Prostate gland (tissue), 2 donors: Measurements from ENCODE around the gene ARHGEF28. TPM values are rescaled to one million over a fixed set of nuclear protein-coding genes. Genes with fewer than 3 reads are reported as not detected.

Source experiments
- DNase-seq: peaks from one replicate; pipeline ENCODE4 v3.0.0-alpha.2; 2019; ENCODE audit warnings: low spot score
- H3K27ac ChIP-seq, 2 donors: fragments of 200-600 bp; sonication (generic); 2 replicates each; pipeline ENCODE4 v1.5.1; 2017 to 2019
- H3K27me3 ChIP-seq: fragments of 200-600 bp; sonication (generic); replicated peaks from 2 replicates; pipeline ENCODE4 v1.5.1; 2019; ENCODE audit not compliant: insufficient read depth
- H3K36me3 ChIP-seq, 2 donors: fragments of 200-600 bp; sonication (generic); 1 replicate in 1 of 2; 2 replicates in 1 of 2; pipeline versions ENCODE4 v1.5.1 to v1.8.1; 2017 to 2019
- H3K4me1 ChIP-seq: fragments of 200-600 bp; sonication (generic); replicated peaks from 2 replicates; pipeline ENCODE4 v1.5.1; 2019
- H3K4me3 ChIP-seq, 2 donors: fragments of 200-600 bp; sonication (generic); 2 replicates each; pipeline ENCODE4 v1.5.1; 2017 to 2019
- H3K9me3 ChIP-seq: fragments of 200-600 bp; sonication (generic); 2 replicates; pipeline ENCODE4 v1.5.1; 2017
- POLR2A ChIP-seq: fragments of 450-650 bp; IDR thresholded peaks from one replicate; pipeline ENCODE4 v1.6.1; 2016; ENCODE audit warnings: antibody characterized with exemption, mild to moderate bottlenecking
- POLR2AphosphoS5 ChIP-seq: sonication (generic); formaldehyde crosslinking; IDR thresholded peaks from one replicate; pipeline ENCODE4 v1.6.1; 2017; ENCODE audit warnings: antibody characterized with exemption
- whole genome bisulfite sequencing: methylation state at CpG from one replicate; pipeline ENCODE4 v1.1.5; 2018; 5-methylcytosine and 5-hydroxymethylcytosine counted together
- intact Hi-C: fragments of 100-400 bp; cut with DNase I; formaldehyde crosslinking; loops from one replicate; pipeline ENCODE4 v1.14.2; 2022
- total RNA-seq, 2 donors: library from RNA; depleted of rRNA; stranded (reverse); fragments of >200 nt; gene quantifications; one replicate each; pipeline ENCODE4 v1.1.0, GENCODE V29; 2016
- TF ChIP-seq, protein P1 (sequence below), 4 experiments: fragments of 200-600 bp in 2 of 4; fragments of 450-650 bp in 2 of 4; sonication (generic) in 2 of 4; IDR thresholded peaks; 1 replicate in 3 of 4; 2 replicates in 1 of 4; pipeline ENCODE4 v1.5.1; 2016 to 2019; ENCODE audit warnings: antibody characterized with exemption in 4 of 4, mild to moderate bottlenecking in 2 of 4, moderate library complexity in 2 of 4

The ARHGEF28 gene
- total RNA-seq, 2 donors from 2014 or later = 18.9 to 28.3 TPM

DNA sequence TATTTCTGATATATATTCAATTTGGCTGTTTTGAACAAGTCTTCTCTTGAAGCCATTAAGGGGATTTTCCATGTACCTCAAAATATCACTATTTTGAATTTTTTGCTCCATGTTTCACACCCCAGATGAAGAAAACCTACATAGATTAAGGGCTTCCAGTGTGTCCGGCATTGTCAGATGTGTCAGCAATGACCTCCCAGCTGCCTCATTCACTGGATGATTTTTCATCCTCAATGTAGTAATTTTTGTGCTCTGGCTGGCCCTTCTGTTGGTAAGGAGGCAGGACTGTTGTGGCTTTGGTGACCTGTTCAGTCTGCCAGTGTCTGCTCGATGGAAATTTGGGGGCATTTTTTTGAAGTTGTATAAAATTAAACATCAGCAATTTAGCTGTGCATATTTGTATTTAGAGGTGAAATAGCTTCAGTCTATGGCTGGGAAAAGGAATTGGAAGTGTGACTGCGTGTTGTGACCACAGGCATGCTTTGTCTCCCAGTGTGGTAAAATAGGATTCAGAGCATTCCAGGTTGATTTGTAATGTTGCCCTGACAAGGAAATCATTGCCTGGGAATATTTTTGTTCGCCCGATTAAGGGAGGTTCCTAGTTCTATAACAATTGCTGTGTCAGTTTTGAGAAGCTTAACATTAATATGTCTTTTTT, 312.4 kb downstream of the ARHGEF28 start:
- Histone ChIP-seq H3K4me3 (no peak overlapping the region), H3K36me3 (no peaks in the 10 kb centered on the region), H3K27me3 (no peaks in the 10 kb centered on the region), H3K4me1 (no peaks in the 10 kb centered on the region), H3K9me3 (no peaks in the 10 kb centered on the region), H3K27ac (no peak overlapping the region)
- DNase-seq = no peak
- WGBS = 65% methylated on average over 5 of the region's 5 CpGs
- intact Hi-C loops = no loop called here
- TF ChIP-seq POLR2AphosphoS5 = no peak
- TF ChIP-seq, protein P1, sequence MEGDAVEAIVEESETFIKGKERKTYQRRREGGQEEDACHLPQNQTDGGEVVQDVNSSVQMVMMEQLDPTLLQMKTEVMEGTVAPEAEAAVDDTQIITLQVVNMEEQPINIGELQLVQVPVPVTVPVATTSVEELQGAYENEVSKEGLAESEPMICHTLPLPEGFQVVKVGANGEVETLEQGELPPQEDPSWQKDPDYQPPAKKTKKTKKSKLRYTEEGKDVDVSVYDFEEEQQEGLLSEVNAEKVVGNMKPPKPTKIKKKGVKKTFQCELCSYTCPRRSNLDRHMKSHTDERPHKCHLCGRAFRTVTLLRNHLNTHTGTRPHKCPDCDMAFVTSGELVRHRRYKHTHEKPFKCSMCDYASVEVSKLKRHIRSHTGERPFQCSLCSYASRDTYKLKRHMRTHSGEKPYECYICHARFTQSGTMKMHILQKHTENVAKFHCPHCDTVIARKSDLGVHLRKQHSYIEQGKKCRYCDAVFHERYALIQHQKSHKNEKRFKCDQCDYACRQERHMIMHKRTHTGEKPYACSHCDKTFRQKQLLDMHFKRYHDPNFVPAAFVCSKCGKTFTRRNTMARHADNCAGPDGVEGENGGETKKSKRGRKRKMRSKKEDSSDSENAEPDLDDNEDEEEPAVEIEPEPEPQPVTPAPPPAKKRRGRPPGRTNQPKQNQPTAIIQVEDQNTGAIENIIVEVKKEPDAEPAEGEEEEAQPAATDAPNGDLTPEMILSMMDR (IDR thresholded peaks at IDR 0.05) = no peak

DNA sequence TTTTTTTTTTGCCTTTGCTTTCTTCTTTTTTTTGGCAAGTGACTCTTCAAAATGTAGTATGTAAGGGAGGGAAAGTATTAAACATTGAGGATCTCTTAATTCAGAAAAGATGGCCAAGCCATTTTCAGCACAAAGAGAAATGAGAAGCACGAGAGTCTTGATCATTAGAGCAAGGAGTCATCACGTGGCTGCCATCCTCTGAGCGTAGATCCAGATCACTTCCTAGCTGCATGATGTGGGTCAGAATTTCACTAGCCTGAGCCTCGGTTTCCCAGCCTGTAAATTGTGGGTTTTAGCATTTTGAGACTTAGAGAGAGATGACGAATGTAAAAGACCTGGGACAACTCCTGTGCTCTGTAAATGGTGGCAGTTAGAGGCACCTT, 312.9 kb downstream of the ARHGEF28 start:
- H3K9me3 ChIP-seq = no peaks in the 10 kb centered on the region
- WGBS = 94% methylated on average over 5 of the region's 5 CpGs

DNA sequence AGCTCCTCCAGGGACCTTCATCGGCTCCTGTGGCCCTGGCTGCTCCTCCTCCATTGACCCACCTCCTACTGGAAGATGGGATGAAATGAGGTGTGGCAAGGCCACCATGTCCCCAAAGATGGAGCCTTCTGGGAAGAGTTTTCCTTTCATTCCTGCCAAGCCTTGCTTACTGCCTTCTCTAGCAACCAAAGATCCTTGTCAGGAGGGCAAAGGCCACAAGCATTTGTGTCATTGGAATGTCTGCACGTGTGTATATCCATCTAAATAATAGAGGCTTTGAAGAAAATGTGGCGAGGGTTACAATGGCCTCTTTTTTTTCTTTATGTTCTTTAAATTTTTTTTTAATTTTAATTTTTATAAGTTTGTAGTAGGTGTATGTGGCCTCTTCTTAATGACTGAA, 313.6 kb downstream of the ARHGEF28 start:
- WGBS = 73% methylated on average over 3 of the region's 3 CpGs
- H3K4me1 ChIP-seq = no peaks in the 10 kb centered on the region
- intact Hi-C loops = no loop called here

More for the DNA sequence above, 312.9 kb downstream of the ARHGEF28 start:
- Histone ChIP-seq H3K4me1 (no peaks in the 10 kb centered on the region), H3K4me3 (no peak overlapping the region), H3K27me3 (no peaks in the 10 kb centered on the region), H3K27ac (no peak overlapping the region), H3K36me3 (no peaks in the 10 kb centered on the region)
- intact Hi-C loops = no loop called here
- TF ChIP-seq POLR2A = no peak
- no peak for TF ChIP-seq POLR2AphosphoS5
- TF ChIP-seq, protein P1 (IDR thresholded peaks at IDR 0.05) = no peak
- no peak for DNase-seq

DNA sequence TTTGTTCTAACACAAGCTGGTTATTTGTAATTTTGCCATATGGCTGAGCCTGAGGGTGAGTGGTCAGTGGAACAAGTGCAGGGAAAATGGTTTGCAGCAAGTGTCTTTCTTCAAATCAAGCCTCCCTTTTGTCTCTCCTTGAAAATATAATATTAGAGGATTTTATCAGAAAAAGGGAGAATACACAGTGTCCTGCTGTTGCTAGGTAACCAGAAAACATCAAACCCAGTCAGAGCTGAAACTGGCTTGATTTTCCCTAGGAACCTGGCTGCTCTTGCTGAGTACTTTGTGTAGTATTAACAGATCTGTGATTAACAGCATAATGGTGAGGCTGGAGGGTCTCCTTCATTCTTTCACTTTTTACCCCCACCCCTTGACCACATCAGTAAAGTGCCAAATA, 314.0 kb downstream of the ARHGEF28 start:
- intact Hi-C loops = no loop called here

More for the DNA sequence above, 313.6 kb downstream of the ARHGEF28 start:
- TF ChIP-seq, protein P1 (IDR thresholded peaks at IDR 0.05) = no peak
- TF ChIP-seq POLR2AphosphoS5 (no peak), POLR2A (no peak)
- Histone ChIP-seq H3K4me3 (no peak overlapping the region), H3K27me3 (no peaks in the 10 kb centered on the region), H3K36me3 (no peaks in the 10 kb centered on the region), H3K9me3 (no peaks in the 10 kb centered on the region), H3K27ac (no peak overlapping the region)
- DNase-seq = no peak

DNA sequence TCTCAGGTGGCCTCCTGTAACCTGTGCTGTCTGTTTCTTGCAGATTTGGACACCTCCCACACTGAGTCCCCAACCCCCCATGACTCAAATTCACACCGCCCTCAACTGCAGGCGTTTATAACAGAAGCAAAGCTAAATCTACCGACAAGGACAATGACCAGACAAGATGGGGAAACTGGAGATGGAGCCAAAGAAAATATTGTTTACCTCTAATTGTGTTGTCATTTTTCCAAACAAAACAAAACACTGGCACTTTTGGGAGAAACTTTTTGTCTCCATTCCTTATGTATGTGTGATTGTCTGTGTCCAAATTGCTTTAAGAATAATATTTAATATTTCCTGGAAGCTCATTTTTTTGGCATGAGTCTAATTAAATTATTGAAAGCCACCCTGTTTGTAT, 314.8 kb downstream of the ARHGEF28 start:
- TF ChIP-seq, protein P1 (IDR thresholded peaks at IDR 0.05) = no peak
- TF ChIP-seq POLR2AphosphoS5 (no peak), POLR2A (no peak)
- no peak for DNase-seq
- 72% methylated on average over 3 of the region's 3 CpGs for WGBS
- H3K36me3 ChIP-seq = no peaks in the 10 kb centered on the region
- H3K4me1 ChIP-seq = no peaks in the 10 kb centered on the region
- no peak overlapping the region for H3K4me3 ChIP-seq
- intact Hi-C loops = no loop called here
- H3K27me3 ChIP-seq = no peaks in the 10 kb centered on the region
- no peaks in the 10 kb centered on the region for H3K9me3 ChIP-seq
- H3K27ac ChIP-seq = no peak overlapping the region

More for the DNA sequence above, 314.0 kb downstream of the ARHGEF28 start:
- no peak for DNase-seq
- Histone ChIP-seq H3K27me3 (no peaks in the 10 kb centered on the region), H3K9me3 (no peaks in the 10 kb centered on the region), H3K4me3 (no peak overlapping the region), H3K36me3 (no peaks in the 10 kb centered on the region), H3K4me1 (no peaks in the 10 kb centered on the region), H3K27ac (no peak overlapping the region)
- no peak for TF ChIP-seq POLR2A
- TF ChIP-seq, protein P1 (IDR thresholded peaks at IDR 0.05) = no peak
